K562 (cell line): Measurements from ENCODE around the gene LRRK1. TPM values are rescaled to one million over a fixed set of nuclear protein-coding genes. Genes with fewer than 3 reads are reported as not detected.

Experiments
- CEBPB ChIP-seq: fragments of 450-650 bp; IDR thresholded peaks from 2 replicates; pipeline ENCODE4 v1.6.1; 2016; ENCODE audit warnings: missing genetic modification characterization, missing compliant biosample characterization
- CREB1 ChIP-seq, 2 experiments: sonication (generic) in 1 of 2; formaldehyde crosslinking in 1 of 2; IDR thresholded peaks; 2 replicates each; pipeline versions ENCODE4 v1.6.1 to v1.8.0; 2012 to 2022; ENCODE audit warnings: inconsistent platforms in 1 of 2, mild to moderate bottlenecking in 1 of 2, missing genetic modification reagents in 1 of 2, moderate library complexity in 1 of 2
- CTCF ChIP-seq, 3 experiments: IDR thresholded peaks in 2 of 3; conservative IDR thresholded peaks in 1 of 3; 2 replicates each; pipeline ENCODE4 v1.5.1; 2011 to 2012; ENCODE audit warnings: low read length in 3 of 3, mild to moderate bottlenecking in 3 of 3, control low read depth in 2 of 3, improper control_type of control experiment in 1 of 3, inconsistent platforms in 1 of 3, low read depth in 1 of 3, mixed read lengths in 1 of 3, moderate library complexity in 1 of 3; ENCODE audit not compliant: insufficient read depth in 2 of 3
- EGR1 ChIP-seq: fragments of 450-650 bp; conservative IDR thresholded peaks from 2 replicates; pipeline ENCODE4 v1.6.1; 2017; ENCODE audit warnings: mild to moderate bottlenecking
- ESRRB ChIP-seq: fragments of 250-450 bp; sonication (Bioruptor Pico); IDR thresholded peaks from 2 replicates; pipeline ENCODE4 v1.5.0; 2020; ENCODE audit warnings: mild to moderate bottlenecking, moderate library complexity, borderline replicate concordance
- GATA2 ChIP-seq: sonication (generic); formaldehyde crosslinking; IDR thresholded peaks from 2 replicates; pipeline ENCODE4 v1.4.0; 2020; ENCODE audit warnings: mild to moderate bottlenecking, missing genetic modification reagents
- HDAC3 ChIP-seq: fragments of 450-650 bp; IDR thresholded peaks from 2 replicates; pipeline ENCODE4 v1.6.1; 2018; ENCODE audit warnings: borderline replicate concordance, mild to moderate bottlenecking, moderate library complexity; ENCODE audit not compliant: partially characterized antibody
- KDM2B ChIP-seq: fragments of 250-450 bp; sonication (Bioruptor Pico); IDR thresholded peaks from 2 replicates; pipeline ENCODE4 v1.8.0; 2021; ENCODE audit warnings: mild to moderate bottlenecking, moderate library complexity
- MAFF ChIP-seq: IDR thresholded peaks from 2 replicates; pipeline ENCODE4 v1.6.1; 2012; ENCODE audit warnings: low read length, improper control_type of control experiment
- NONO ChIP-seq, 2 experiments: fragments of 200-400 bp in 1 of 2; fragments of 450-650 bp in 1 of 2; formaldehyde crosslinking in 1 of 2; IDR thresholded peaks; 2 replicates each; pipeline ENCODE4 v1.6.1; 2017; ENCODE audit warnings: low read depth in 2 of 2, mild to moderate bottlenecking in 2 of 2, moderate library complexity in 2 of 2, low read length in 1 of 2
- NRF1 ChIP-seq, 2 experiments: fragments of 450-650 bp; IDR thresholded peaks in 1 of 2; conservative IDR thresholded peaks in 1 of 2; 2 replicates each; pipeline ENCODE4 v1.6.1; 2014; ENCODE audit warnings: mild to moderate bottlenecking in 2 of 2
- OTX1 ChIP-seq: fragments of 450-650 bp; formaldehyde crosslinking; IDR thresholded peaks from 2 replicates; pipeline ENCODE4 v1.4.0; 2022; ENCODE audit warnings: mild to moderate bottlenecking
- PHF8 ChIP-seq: fragments of 200-600 bp; sonication (generic); IDR thresholded peaks from 2 replicates; pipeline ENCODE4 v1.6.1; 2012; ENCODE audit warnings: mixed run types, mild to moderate bottlenecking, inconsistent platforms, low read length, moderate library complexity, borderline replicate concordance
- SMC3 ChIP-seq: conservative IDR thresholded peaks from 2 replicates; pipeline ENCODE4 v1.6.1; 2011; ENCODE audit warnings: low read depth, low read length, improper control_type of control experiment; ENCODE audit not compliant: insufficient read depth
- STAG1 ChIP-seq: sonication (generic); formaldehyde crosslinking; IDR thresholded peaks from 2 replicates; pipeline ENCODE4 v1.5.0; 2020; ENCODE audit warnings: missing genetic modification reagents, borderline replicate concordance
- ZBTB7A ChIP-seq: IDR thresholded peaks from 2 replicates; pipeline ENCODE4 v1.6.1; 2011; ENCODE audit warnings: low read depth, mild to moderate bottlenecking, low read length, moderate library complexity, borderline replicate concordance; ENCODE audit not compliant: control insufficient read depth
- ZNF197 ChIP-seq: fragments of 200-800 bp; sonication (Bioruptor generic); IDR thresholded peaks from 2 replicates; pipeline ENCODE4 v1.6.1; 2016; ENCODE audit warnings: low read depth, missing genetic modification characterization, missing compliant biosample characterization
- ZNF274 ChIP-seq: IDR thresholded peaks from 2 replicates; pipeline ENCODE4 v1.6.1; 2011; ENCODE audit warnings: low read depth, mild to moderate bottlenecking, low read length, moderate library complexity, borderline replicate concordance
- polyA plus RNA-seq, 8 experiments: library from polyadenylated mRNA; depleted of rRNA in 4 of 8; stranded (reverse) in 5 of 8; unstranded in 3 of 8; fragments of >200 nt; fragmentation: Nextera tagmentation in 2 of 8; fragmentation: Illumina TruSeq in 1 of 8; extraction: Ambion mirVana in 2 of 8; extraction: Trizol in 1 of 8; gene quantifications; 2 replicates each; pipeline versions ENCODE4 v1.2.1 to v1.2.3, GENCODE V29; 2011 to 2014; ENCODE audit warnings: inconsistent platforms in 1 of 8, missing spikeins in 1 of 8
- total RNA-seq, 7 experiments: library from RNA; depleted of rRNA in 6 of 7; stranded (reverse); fragments of >200 nt in 6 of 7; fragmentation: Illumina TruSeq in 2 of 7; extraction: Trizol in 2 of 7; gene quantifications; 2 replicates each; pipeline versions ENCODE4 v1.2.1 to v1.2.3, GENCODE V29; 2011 to 2021; ENCODE audit warnings: low replicate concordance in 1 of 7
- TF ChIP-seq, protein P1 (sequence below): sonication (generic); formaldehyde crosslinking; IDR thresholded peaks from 2 replicates; pipeline ENCODE4 v1.9.0; 2022; ENCODE audit warnings: mild to moderate bottlenecking, missing genetic modification reagents
- TF ChIP-seq, protein P2 (sequence below), 2 experiments: IDR thresholded peaks; 2 replicates each; pipeline ENCODE4 v1.6.1; 2011; ENCODE audit warnings: borderline replicate concordance in 1 of 2, control low read depth in 1 of 2, low read depth in 1 of 2, low read length in 1 of 2, mild to moderate bottlenecking in 1 of 2, mixed read lengths in 1 of 2, moderate library complexity in 1 of 2; ENCODE audit not compliant: insufficient read depth in 1 of 2, insufficient read length in 1 of 2, poor library complexity in 1 of 2, severe bottlenecking in 1 of 2; ENCODE audit errors: extremely low read depth in 1 of 2
- TF ChIP-seq, protein P3 (sequence below): fragments of 250-450 bp; sonication (Bioruptor Pico); IDR thresholded peaks from 2 replicates; pipeline ENCODE4 v1.8.0; 2022; ENCODE audit warnings: inconsistent platforms, mild to moderate bottlenecking, moderate library complexity, borderline replicate concordance

LRRK1 gene
- total and polyA plus RNA-seq, 9 of the 15 experiments (the other 6 are each of a cell fraction or from before 2014, with no cell fraction given) = 0.01 to 1.5 (median 0.11) TPM

GRCh38 chr15:100918034-100918689, 995 bp upstream of the LRRK1 start (continued):
- peak; percentile 81 for TF ChIP-seq SMC3
- TF ChIP-seq ZBTB7A = no peak
- TF ChIP-seq OTX1 (CRISPR knock-in tag) = no peak
- no peak for TF ChIP-seq KDM2B (CRISPR knock-in tag)
- peak; percentile 55 to 59 for TF ChIP-seq NRF1 (conservative IDR thresholded peaks at IDR 0.05 in 1 of 2, IDR thresholded peaks at IDR 0.05 in 1 of 2)
- TF ChIP-seq GATA2 (CRISPR knock-in tag) = no peak
- 0 out of 2 replicates have a peak, but pooled peaks have one; percentile 3 for TF ChIP-seq STAG1 (CRISPR knock-in tag)
- no peak for TF ChIP-seq CREB1 (IDR thresholded peaks at IDR 0.05)
- peak; percentile 25; the same call in 1 of the 2 replicates for TF ChIP-seq CREB1 (CRISPR knock-in tag; IDR thresholded peaks at IDR 0.05)
- no peak for TF ChIP-seq CEBPB (tag)
- no peak for TF ChIP-seq NONO (IDR thresholded peaks at IDR 0.05; ENCODE audit: low read depth in 2 of 2, low read length in 1 of 2)
- TF ChIP-seq HDAC3 = no peak
- TF ChIP-seq ESRRB (CRISPR knock-in tag) = no peak
- no peak for TF ChIP-seq EGR1
- TF ChIP-seq, protein P1, sequence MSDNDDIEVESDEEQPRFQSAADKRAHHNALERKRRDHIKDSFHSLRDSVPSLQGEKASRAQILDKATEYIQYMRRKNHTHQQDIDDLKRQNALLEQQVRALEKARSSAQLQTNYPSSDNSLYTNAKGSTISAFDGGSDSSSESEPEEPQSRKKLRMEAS = peak; percentile 27; the same call in 1 of the 2 replicates
- TF ChIP-seq, protein P2, sequence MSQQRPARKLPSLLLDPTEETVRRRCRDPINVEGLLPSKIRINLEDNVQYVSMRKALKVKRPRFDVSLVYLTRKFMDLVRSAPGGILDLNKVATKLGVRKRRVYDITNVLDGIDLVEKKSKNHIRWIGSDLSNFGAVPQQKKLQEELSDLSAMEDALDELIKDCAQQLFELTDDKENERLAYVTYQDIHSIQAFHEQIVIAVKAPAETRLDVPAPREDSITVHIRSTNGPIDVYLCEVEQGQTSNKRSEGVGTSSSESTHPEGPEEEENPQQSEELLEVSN (IDR thresholded peaks at IDR 0.05; ENCODE audit: borderline replicate concordance in 1 of 2, extremely low read depth in 1 of 2, insufficient read depth in 1 of 2, insufficient read length in 1 of 2, low read depth in 1 of 2, low read length in 1 of 2, poor library complexity in 1 of 2, severe bottlenecking in 1 of 2) = peak in 1 of 2 experiments; percentile 43
- TF ChIP-seq, protein P3, sequence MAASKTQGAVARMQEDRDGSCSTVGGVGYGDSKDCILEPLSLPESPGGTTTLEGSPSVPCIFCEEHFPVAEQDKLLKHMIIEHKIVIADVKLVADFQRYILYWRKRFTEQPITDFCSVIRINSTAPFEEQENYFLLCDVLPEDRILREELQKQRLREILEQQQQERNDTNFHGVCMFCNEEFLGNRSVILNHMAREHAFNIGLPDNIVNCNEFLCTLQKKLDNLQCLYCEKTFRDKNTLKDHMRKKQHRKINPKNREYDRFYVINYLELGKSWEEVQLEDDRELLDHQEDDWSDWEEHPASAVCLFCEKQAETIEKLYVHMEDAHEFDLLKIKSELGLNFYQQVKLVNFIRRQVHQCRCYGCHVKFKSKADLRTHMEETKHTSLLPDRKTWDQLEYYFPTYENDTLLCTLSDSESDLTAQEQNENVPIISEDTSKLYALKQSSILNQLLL = no peak
- TF ChIP-seq ZNF274 = no peak
- peak; percentile 85 to 97 (median 85) for TF ChIP-seq CTCF (IDR thresholded peaks at IDR 0.05 in 2 of 3, conservative IDR thresholded peaks at IDR 0.05 in 1 of 3; ENCODE audit: insufficient read depth in 2 of 3, low read depth in 1 of 3, low read length in 3 of 3)
- no peak for TF ChIP-seq ZNF197 (CRISPR knock-in tag)
- no peak for TF ChIP-seq PHF8
- TF ChIP-seq MAFF = no peak
